GM19025 (cell line): Measurements from ENCODE around the gene RCAN3.
"Not testable (repeated sequence)": the region's sequence is repeated elsewhere in the genome, so short reads cannot be mapped to it uniquely, and the experiment has no call there.

Source experiments
- ATAC-seq: cut with Tn5 transposase; IDR thresholded peaks from one replicate; pipeline ENCODE4 v1.9.1; 2021; ENCODE audit warnings: mild to moderate bottlenecking, low read depth, moderate library complexity; ENCODE audit not compliant: unreplicated experiment

The RCAN3 gene

GRCh38 chr1:24507405-24507804, 4.8 kb downstream of the RCAN3 start:
- ATAC-seq, result no peak

GRCh38 chr1:24508911-24509310, 6.3 kb downstream of the RCAN3 start:
- no peak for ATAC-seq

GRCh38 chr1:24513706-24514105, 11.1 kb downstream of the RCAN3 start:
- no peak for ATAC-seq

GRCh38 chr1:24514946-24515345, 12.3 kb downstream of the RCAN3 start:
- no peak for ATAC-seq

GRCh38 chr1:24515671-24516209, 13.1 kb downstream of the RCAN3 start:
- not testable (repeated sequence) for ATAC-seq

GRCh38 chr1:24516506-24516905, 13.9 kb downstream of the RCAN3 start:
- ATAC-seq, result no peak

- ATAC-seq, result no peak
These were observed 15.3 kb downstream of the RCAN3 start for GRCh38 chr1:24517898-24518297.

GRCh38 chr1:24520282-24520681, 17.6 kb downstream of the RCAN3 start:
- ATAC-seq, result not testable (repeated sequence)

- no peak for ATAC-seq
These were observed 23.0 kb downstream of the RCAN3 start for GRCh38 chr1:24525606-24526005.

- ATAC-seq, result no peak
These were observed 23.4 kb downstream of the RCAN3 start for GRCh38 chr1:24526045-24526444.

- no peak for ATAC-seq
These were observed 24.4 kb downstream of the RCAN3 start for GRCh38 chr1:24526940-24527542.

- ATAC-seq, result no peak
These were observed 26.1 kb downstream of the RCAN3 start for GRCh38 chr1:24528744-24529143.

- not testable (repeated sequence) for ATAC-seq
These were observed 26.7 kb downstream of the RCAN3 start for GRCh38 chr1:24529292-24529691.

- ATAC-seq, result no peak
These were observed 32.4 kb downstream of the RCAN3 start for GRCh38 chr1:24535021-24535424.

- no peak for ATAC-seq
These were observed 33.1 kb downstream of the RCAN3 start for GRCh38 chr1:24535778-24536177.

- ATAC-seq, result no peak
These were observed 33.8 kb downstream of the RCAN3 start for GRCh38 chr1:24536391-24536840.

GRCh38 chr1:24540051-24540905, 37.6 kb downstream of the RCAN3 start:
- ATAC-seq, result no peak

- no peak for ATAC-seq
These were observed 38.5 kb downstream of the RCAN3 start for GRCh38 chr1:24540906-24541710.

- ATAC-seq, result no peak
These were observed 39.2 kb downstream of the RCAN3 start for GRCh38 chr1:24541711-24542346.

GRCh38 chr1:24544239-24544638, 41.6 kb downstream of the RCAN3 start:
- ATAC-seq, result no peak
